Upper lobe of right lung (tissue), 1 donor: ENCODE results near the gene INPP5K. TPM values are rescaled to one million over a fixed set of nuclear protein-coding genes. Genes with fewer than 3 reads are reported as not detected.
A peak's percentile ranks its signal among the peaks of the same experiment; 100 is the strongest.

Experiments
- ATAC-seq: fragments of 200-7000 bp; cut with Tn5 transposase; one replicate; pipeline ENCODE4 v1.9.1; 2020; ENCODE audit warnings: mild to moderate bottlenecking, moderate library complexity
- DNase-seq: peaks from one replicate; pipeline ENCODE4 v3.0.0-alpha.2; 2020
- H3K27ac ChIP-seq: fragments of 200-600 bp; one replicate; pipeline ENCODE4 v1.8.0; 2022
- H3K27me3 ChIP-seq: fragments of 200-600 bp; one replicate; pipeline ENCODE4 v1.8.0; 2022; ENCODE audit warnings: mild to moderate bottlenecking
- H3K36me3 ChIP-seq: fragments of 200-600 bp; one replicate; pipeline ENCODE4 v1.8.0; 2022
- H3K4me1 ChIP-seq: fragments of 200-600 bp; one replicate; pipeline ENCODE4 v1.8.0; 2022
- H3K4me3 ChIP-seq: fragments of 200-600 bp; one replicate; pipeline ENCODE4 v1.8.0; 2022; ENCODE audit warnings: mild to moderate bottlenecking
- H3K9me3 ChIP-seq: fragments of 200-600 bp; one replicate; pipeline ENCODE4 v1.8.0; 2022
- intact Hi-C: fragments of 100-400 bp; cut with DNase I; formaldehyde crosslinking; loops from one replicate; pipeline ENCODE4 v1.11.0; 2022
- total RNA-seq: library from RNA; stranded (reverse); fragmentation: NEBNext Ultra II Directional; extraction: Animal tissue kit (Norgen Biotek cat#: 25700); gene quantifications from one replicate; pipeline ENCODE4 v1.2.1, GENCODE V29; 2021
- TF ChIP-seq, protein P1 (sequence below): fragments of 200-600 bp; IDR thresholded peaks from one replicate; pipeline ENCODE4 v1.8.0; 2022; ENCODE audit warnings: antibody characterized with exemption
- donor health status: DM: no; HTN: yes; CAD: no; lungs with severe emphysema.

INPP5K gene
- total RNA-seq, 1 donor from 2014 or later: 69.8 TPM

GRCh38 chr17:1541367-1541904 lies 25.0 kb upstream of the INPP5K start:
- DNase-seq (no peak), ATAC-seq (no peak)
- H3K4me3 ChIP-seq: no peak overlapping the region
- H3K36me3 ChIP-seq: peaks cover 96% of the 10 kb centered on the region
- intact Hi-C loops: no loop called here
- H3K27me3 ChIP-seq: no peaks in the 10 kb centered on the region
- no peak overlapping the region for H3K27ac ChIP-seq
- TF ChIP-seq, protein P1, sequence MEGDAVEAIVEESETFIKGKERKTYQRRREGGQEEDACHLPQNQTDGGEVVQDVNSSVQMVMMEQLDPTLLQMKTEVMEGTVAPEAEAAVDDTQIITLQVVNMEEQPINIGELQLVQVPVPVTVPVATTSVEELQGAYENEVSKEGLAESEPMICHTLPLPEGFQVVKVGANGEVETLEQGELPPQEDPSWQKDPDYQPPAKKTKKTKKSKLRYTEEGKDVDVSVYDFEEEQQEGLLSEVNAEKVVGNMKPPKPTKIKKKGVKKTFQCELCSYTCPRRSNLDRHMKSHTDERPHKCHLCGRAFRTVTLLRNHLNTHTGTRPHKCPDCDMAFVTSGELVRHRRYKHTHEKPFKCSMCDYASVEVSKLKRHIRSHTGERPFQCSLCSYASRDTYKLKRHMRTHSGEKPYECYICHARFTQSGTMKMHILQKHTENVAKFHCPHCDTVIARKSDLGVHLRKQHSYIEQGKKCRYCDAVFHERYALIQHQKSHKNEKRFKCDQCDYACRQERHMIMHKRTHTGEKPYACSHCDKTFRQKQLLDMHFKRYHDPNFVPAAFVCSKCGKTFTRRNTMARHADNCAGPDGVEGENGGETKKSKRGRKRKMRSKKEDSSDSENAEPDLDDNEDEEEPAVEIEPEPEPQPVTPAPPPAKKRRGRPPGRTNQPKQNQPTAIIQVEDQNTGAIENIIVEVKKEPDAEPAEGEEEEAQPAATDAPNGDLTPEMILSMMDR: no peak
- no peaks in the 10 kb centered on the region for H3K9me3 ChIP-seq
- H3K4me1 ChIP-seq: no peaks in the 10 kb centered on the region

DNA sequence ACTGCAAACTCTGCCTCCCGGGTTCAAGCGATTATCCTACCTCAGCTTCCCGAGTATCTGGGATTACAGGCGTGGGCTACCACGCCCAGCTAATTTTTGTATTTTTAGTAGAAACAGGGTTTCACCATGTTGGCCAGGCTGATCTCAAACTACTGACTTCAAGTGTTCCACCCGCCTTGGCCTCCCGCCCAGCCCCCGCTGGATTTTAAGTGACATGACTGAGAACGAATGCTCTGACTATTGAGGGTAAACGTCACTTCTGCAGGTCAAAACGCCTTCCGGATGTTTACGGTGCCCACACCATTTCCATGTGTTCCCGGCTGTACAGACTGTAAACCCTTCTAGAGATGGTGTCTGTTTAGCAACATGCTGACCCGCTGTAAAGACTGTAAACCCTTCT lies 23.4 kb upstream of the INPP5K start:
- H3K4me1 ChIP-seq: no peaks in the 10 kb centered on the region
- H3K4me3 ChIP-seq: no peak overlapping the region
- no peaks in the 10 kb centered on the region for H3K9me3 ChIP-seq
- intact Hi-C loops: no loop called here
- ATAC-seq (no peak), DNase-seq (no peak)
- H3K27ac ChIP-seq: no peak overlapping the region
- peaks cover 96% of the 10 kb centered on the region for H3K36me3 ChIP-seq
- TF ChIP-seq, protein P1: no peak
- H3K27me3 ChIP-seq: no peaks in the 10 kb centered on the region

GRCh38 chr17:1535737-1536136 lies 19.3 kb upstream of the INPP5K start:
- TF ChIP-seq, protein P1: no peak
- no peaks in the 10 kb centered on the region for H3K9me3 ChIP-seq
- intact Hi-C loops: no loop called here

DNA sequence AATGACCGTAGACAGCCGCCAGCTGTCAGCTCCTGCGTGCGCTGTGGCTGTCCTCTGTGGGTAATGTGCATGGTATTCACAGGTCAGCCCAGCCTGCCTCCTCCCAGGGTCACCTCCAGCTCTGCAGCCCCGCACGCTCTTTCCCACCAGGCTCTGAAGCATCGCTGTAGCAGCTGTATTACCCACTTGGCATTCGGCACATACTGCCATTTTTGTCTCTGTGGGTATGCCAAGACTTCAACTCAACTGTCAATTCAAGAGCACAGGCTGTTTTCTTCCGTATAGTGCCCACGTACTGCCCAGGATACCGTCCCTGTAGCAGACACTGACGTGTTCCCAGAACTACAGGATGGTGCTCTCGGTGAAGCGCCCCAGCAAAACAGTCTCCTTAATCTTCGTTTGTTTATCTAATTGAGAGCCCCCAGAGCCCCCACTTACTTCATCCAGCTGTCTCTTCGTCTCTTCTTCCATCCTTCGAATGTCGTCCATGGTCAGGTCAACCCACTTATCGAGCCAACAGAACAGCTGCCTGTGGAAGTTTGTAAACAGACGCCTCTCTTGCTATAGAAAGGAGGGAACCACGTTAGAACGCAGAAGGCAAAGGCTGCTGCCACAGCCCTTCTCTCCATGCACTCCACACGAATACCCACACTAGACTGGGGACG lies 17.4 kb upstream of the INPP5K start:
- TF ChIP-seq, protein P1: no peak
- no peak for DNase-seq
- intact Hi-C loops: no loop called here
- no peaks in the 10 kb centered on the region for H3K27me3 ChIP-seq
- H3K36me3 ChIP-seq: peaks cover 96% of the 10 kb centered on the region
- H3K4me1 ChIP-seq: no peaks in the 10 kb centered on the region
- ATAC-seq: peak; percentile 14
- H3K9me3 ChIP-seq: no peaks in the 10 kb centered on the region
- H3K27ac ChIP-seq: no peak overlapping the region
- no peak overlapping the region for H3K4me3 ChIP-seq

More at GRCh38 chr17:1535737-1536136, 19.3 kb upstream of the INPP5K start:
- Histone ChIP-seq H3K36me3 (peaks cover 99% of the 10 kb centered on the region), H3K27ac (no peak overlapping the region), H3K4me3 (no peak overlapping the region), H3K27me3 (no peaks in the 10 kb centered on the region), H3K4me1 (no peaks in the 10 kb centered on the region)
- ATAC-seq: no peak
- no peak for DNase-seq

- no peaks in the 10 kb centered on the region for H3K4me1 ChIP-seq
- H3K27ac ChIP-seq: no peak overlapping the region
- TF ChIP-seq, protein P1: peak; percentile 37
- intact Hi-C loops: no loop called here
- H3K9me3 ChIP-seq: no peaks in the 10 kb centered on the region
- DNase-seq: no peak
- ATAC-seq: peak; percentile 81
- H3K4me3 ChIP-seq: no peak overlapping the region
- no peaks in the 10 kb centered on the region for H3K27me3 ChIP-seq
- H3K36me3 ChIP-seq: peaks cover 88% of the 10 kb centered on the region
Observed at GRCh38 chr17:1532836-1533602, 16.6 kb upstream of the INPP5K start.
